Muscle of leg (tissue), 11 donors: Measurements from ENCODE around the gene PLA2G2D. TPM values are rescaled to one million over a fixed set of nuclear protein-coding genes. Genes with fewer than 3 reads are reported as not detected.
A peak's percentile ranks its signal among the peaks of the same experiment; 100 is the strongest.

Experiments used
- DNase-seq: peaks from one replicate; pipeline ENCODE4 v3.0.0; 2013
- H3K27ac ChIP-seq: one replicate; pipeline ENCODE4 v1.5.1; 2013; ENCODE audit warnings: mild to moderate bottlenecking, low read length, control low read depth
- H3K27me3 ChIP-seq: one replicate; pipeline ENCODE4 v1.6.1; 2013; ENCODE audit warnings: low read length; ENCODE audit not compliant: control insufficient read depth, insufficient read depth
- H3K36me3 ChIP-seq: one replicate; pipeline ENCODE4 v1.6.1; 2013; ENCODE audit warnings: low read length; ENCODE audit not compliant: control insufficient read depth, insufficient read depth
- H3K4me1 ChIP-seq: one replicate; pipeline ENCODE4 v1.6.1; 2013; ENCODE audit warnings: low read length; ENCODE audit not compliant: control insufficient read depth, insufficient read depth
- H3K4me3 ChIP-seq: one replicate; pipeline ENCODE4 v1.5.1; 2013; ENCODE audit warnings: low read length, control low read depth
- H3K9me3 ChIP-seq: replicated peaks from 2 replicates; pipeline ENCODE4 v1.6.1; 2013; ENCODE audit warnings: low read depth, low read length; ENCODE audit not compliant: control insufficient read depth
- WGBS: methylation state at CpG from one replicate; pipeline ENCODE4 v1.1.5; 2013; ENCODE audit warnings: missing lambda C conversion rate; ENCODE audit not compliant: insufficient coverage; 5-methylcytosine and 5-hydroxymethylcytosine counted together
- polyA plus RNA-seq, 8 donors: library from polyadenylated mRNA; unstranded; fragments of 120-200 nt; gene quantifications; one replicate each; pipeline versions ENCODE4 v1.2.1 to v1.2.3, GENCODE V29; 2013; ENCODE audit warnings: inconsistent platforms in 1 of 8, low replicate concordance in 1 of 8; ENCODE audit not compliant: insufficient read length in 8 of 8, insufficient read depth in 1 of 8
- total RNA-seq: library from RNA; stranded (reverse); fragments of 120-200 nt; gene quantifications from one replicate; pipeline ENCODE4 v1.2.4, GENCODE V29; 2013

The PLA2G2D gene
- total and polyA plus RNA-seq, 9 donors = 0.05 TPM; not detected in 8

GRCh38 chr1:20102875-20103274 lies 16.5 kb downstream of the PLA2G2D start:
- H3K27ac ChIP-seq = no peak overlapping the region
- H3K27me3 ChIP-seq = peaks cover 14% of the 10 kb centered on the region
- no peaks in the 10 kb centered on the region for H3K36me3 ChIP-seq
- H3K4me1 ChIP-seq = no peaks in the 10 kb centered on the region
- no CpG with 5 or more reads among the region's 1 CpG for WGBS
- no peak overlapping the region for H3K4me3 ChIP-seq
- H3K9me3 ChIP-seq = no peaks in the 10 kb centered on the region
- no peak for DNase-seq

- Histone ChIP-seq H3K4me1 (no peaks in the 10 kb centered on the region), H3K4me3 (no peak overlapping the region), H3K36me3 (no peaks in the 10 kb centered on the region), H3K27ac (no peak overlapping the region), H3K27me3 (peaks cover 9% of the 10 kb centered on the region), H3K9me3 (no peaks in the 10 kb centered on the region)
- peak; percentile 29 for DNase-seq
- WGBS = 38% methylated on average over 13 of the region's 14 CpGs
These were observed 18.5 kb downstream of the PLA2G2D start for GRCh38 chr1:20100632-20101355.

- Histone ChIP-seq H3K36me3 (no peaks in the 10 kb centered on the region), H3K27ac (no peak overlapping the region), H3K4me3 (no peak overlapping the region), H3K27me3 (peaks cover 5% of the 10 kb centered on the region), H3K4me1 (no peaks in the 10 kb centered on the region), H3K9me3 (no peaks in the 10 kb centered on the region)
- DNase-seq = no peak
- WGBS = no CpG with 5 or more reads among the region's 3 CpGs
These were observed 19.8 kb downstream of the PLA2G2D start for GRCh38 chr1:20099533-20099932.

GRCh38 chr1:20096840-20097447 lies 22.4 kb downstream of the PLA2G2D start:
- DNase-seq = no peak
- H3K36me3 ChIP-seq = no peaks in the 10 kb centered on the region
- no peak overlapping the region for H3K4me3 ChIP-seq
- H3K4me1 ChIP-seq = peaks cover 4% of the 10 kb centered on the region
- no peak overlapping the region for H3K27ac ChIP-seq
- no peaks in the 10 kb centered on the region for H3K9me3 ChIP-seq
- 95% methylated on average over 5 of the region's 7 CpGs for WGBS
- H3K27me3 ChIP-seq = peaks cover 8% of the 10 kb centered on the region

- Histone ChIP-seq H3K27me3 (peaks cover 6% of the 10 kb centered on the region), H3K36me3 (no peaks in the 10 kb centered on the region), H3K4me3 (no peak overlapping the region), H3K27ac (no peak overlapping the region), H3K4me1 (peaks cover 4% of the 10 kb centered on the region), H3K9me3 (no peaks in the 10 kb centered on the region)
- 75% methylated on average over 4 of the region's 5 CpGs for WGBS
- DNase-seq = no peak
These were observed 23.5 kb downstream of the PLA2G2D start for GRCh38 chr1:20095564-20096434.

GRCh38 chr1:20093940-20094391 lies 25.4 kb downstream of the PLA2G2D start:
- Histone ChIP-seq H3K27me3 (peaks cover 8% of the 10 kb centered on the region), H3K27ac (no peak overlapping the region), H3K9me3 (no peaks in the 10 kb centered on the region), H3K4me1 (peaks cover 4% of the 10 kb centered on the region), H3K36me3 (no peaks in the 10 kb centered on the region), H3K4me3 (no peak overlapping the region)
- peak; percentile 71 for DNase-seq
- WGBS = 72% methylated on average over 4 of the region's 5 CpGs

GRCh38 chr1:20093303-20093702 lies 26.0 kb downstream of the PLA2G2D start:
- Histone ChIP-seq H3K36me3 (no peaks in the 10 kb centered on the region), H3K27me3 (peaks cover 6% of the 10 kb centered on the region), H3K4me1 (peaks cover 4% of the 10 kb centered on the region), H3K4me3 (no peak overlapping the region), H3K27ac (no peak overlapping the region), H3K9me3 (no peaks in the 10 kb centered on the region)
- no peak for DNase-seq
- 88% methylated on average over 3 of the region's 5 CpGs for WGBS

- Histone ChIP-seq H3K4me3 (no peak overlapping the region), H3K9me3 (no peaks in the 10 kb centered on the region), H3K4me1 (peaks cover 4% of the 10 kb centered on the region), H3K27me3 (peaks cover 6% of the 10 kb centered on the region), H3K36me3 (no peaks in the 10 kb centered on the region), H3K27ac (no peak overlapping the region)
- no peak for DNase-seq
- 85% methylated on average over 3 of the region's 6 CpGs for WGBS
These were observed 28.7 kb downstream of the PLA2G2D start for GRCh38 chr1:20090641-20091040.

- H3K9me3 ChIP-seq = no peaks in the 10 kb centered on the region
- 70% methylated on average over 3 of the region's 3 CpGs for WGBS
These were observed 29.2 kb downstream of the PLA2G2D start for GRCh38 chr1:20090119-20090518.

More at GRCh38 chr1:20090119-20090518, 29.2 kb downstream of the PLA2G2D start:
- Histone ChIP-seq H3K36me3 (no peaks in the 10 kb centered on the region), H3K27me3 (peaks cover 6% of the 10 kb centered on the region), H3K27ac (no peak overlapping the region), H3K4me1 (peaks cover 4% of the 10 kb centered on the region), H3K4me3 (no peak overlapping the region)
- no peak for DNase-seq
